Ectodermal cell (in vitro differentiated cells): Measurements from ENCODE around the gene MSTN. TPM values are rescaled to one million over a fixed set of nuclear protein-coding genes. Genes with fewer than 3 reads are reported as not detected.

Source experiments
- H3K27ac ChIP-seq: 2 replicates; pipeline ENCODE4 v1.7.0; 2013; ENCODE audit warnings: mild to moderate bottlenecking, low read depth, low read length; ENCODE audit not compliant: insufficient read depth, poor library complexity, severe bottlenecking
- H3K27me3 ChIP-seq: 2 replicates; pipeline ENCODE4 v1.7.0; 2013; ENCODE audit warnings: mild to moderate bottlenecking, low read length; ENCODE audit not compliant: insufficient read depth, control insufficient read depth, poor library complexity, severe bottlenecking
- H3K36me3 ChIP-seq: one replicate; pipeline ENCODE4 v1.7.0; 2013; ENCODE audit warnings: low read length; ENCODE audit not compliant: control insufficient read depth, insufficient read depth
- H3K4me1 ChIP-seq: one replicate; pipeline ENCODE4 v1.7.0; 2013; ENCODE audit warnings: low read length; ENCODE audit not compliant: control insufficient read depth, insufficient read depth
- H3K4me3 ChIP-seq: 2 replicates; pipeline ENCODE4 v1.7.0; 2013; ENCODE audit warnings: low read depth, low read length, control low read depth; ENCODE audit not compliant: insufficient read depth
- H3K9me3 ChIP-seq: 2 replicates; pipeline ENCODE4 v1.7.0; 2013; ENCODE audit warnings: mild to moderate bottlenecking, low read length, moderate library complexity; ENCODE audit not compliant: control insufficient read depth
- WGBS, 2 experiments: methylation state at CpG; one replicate each; pipeline ENCODE4 v1.1.7; 2013; ENCODE audit warnings: missing lambda C conversion rate in 2 of 2; 5-methylcytosine and 5-hydroxymethylcytosine counted together
- polyA plus RNA-seq, 4 experiments: library from polyadenylated mRNA; stranded (reverse); fragments of 50-300 nt; gene quantifications; one replicate each; pipeline ENCODE4 v1.2.3, GENCODE V29; 2013

MSTN gene
- 0.19 TPM for polyA plus RNA-seq (2013, experiment 1 of 4)
- polyA plus RNA-seq (2013, experiment 2 of 4): 0.21 TPM
- 0.32 TPM for polyA plus RNA-seq (2013, experiment 3 of 4)
- polyA plus RNA-seq (2013, experiment 4 of 4): 0.57 TPM

DNA sequence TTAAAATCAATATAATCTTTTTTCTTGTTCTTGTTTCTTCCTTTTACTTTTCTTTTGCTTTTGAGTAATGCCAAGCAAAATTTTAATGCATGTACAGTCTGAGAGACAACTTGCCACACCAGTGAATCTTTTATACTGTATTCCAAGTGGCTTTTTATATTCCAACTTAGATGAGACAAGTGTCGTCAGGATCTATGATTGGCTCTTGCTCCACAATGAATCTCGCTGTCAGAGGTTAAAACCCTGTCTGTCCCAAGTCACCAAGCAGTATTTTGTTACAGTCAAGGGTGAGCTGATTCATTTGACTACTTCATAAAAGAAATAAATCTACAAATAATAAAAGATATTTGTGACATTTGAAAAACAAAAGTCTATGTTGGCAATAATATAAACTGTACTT lies at the start of gene MSTN:
Gene MSTN, minus strand, starts transcription at position 129 of the 400 bp plus-strand sequence. CDS start 133 bp downstream, outside the sequence.
- H3K4me1 ChIP-seq: no peaks in the 10 kb centered on the region
- H3K27ac ChIP-seq: no peak within 1 kb of the TSS
- no peaks in the 10 kb centered on the region for H3K27me3 ChIP-seq
- no peaks in the 10 kb centered on the region for H3K36me3 ChIP-seq
- no peak within 1 kb of the TSS for H3K4me3 ChIP-seq
- WGBS, 2 experiments: 80 to 90% methylated on average over 2 of the region's 2 CpGs
- H3K9me3 ChIP-seq: no peaks in the 10 kb centered on the region

DNA sequence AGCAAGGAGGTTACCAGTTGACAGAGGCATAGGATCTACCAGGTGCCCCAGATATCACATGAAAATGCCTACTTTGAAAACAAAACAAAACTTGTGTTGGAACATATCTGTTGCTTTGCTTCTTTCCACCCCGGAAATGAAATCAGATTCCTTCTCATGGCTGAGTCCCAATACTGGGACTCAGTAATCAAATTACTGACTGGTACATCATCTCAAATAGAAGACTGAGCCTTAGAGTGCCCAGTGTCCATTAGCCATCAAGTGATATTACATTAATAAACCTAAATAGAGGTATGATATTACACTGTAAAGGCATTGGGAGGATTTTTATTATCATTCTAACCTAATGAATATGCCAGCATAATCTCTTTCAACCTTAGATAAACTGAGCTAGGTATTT lies 48.6 kb upstream of the MSTN start:
- no peak overlapping the region for H3K4me3 ChIP-seq
- H3K27ac ChIP-seq: no peak overlapping the region
- no peaks in the 10 kb centered on the region for H3K36me3 ChIP-seq
- no peaks in the 10 kb centered on the region for H3K4me1 ChIP-seq
- 92 to 95% methylated on average over 1 of the region's 1 CpG for WGBS, 2 experiments
- H3K9me3 ChIP-seq: no peaks in the 10 kb centered on the region
- no peaks in the 10 kb centered on the region for H3K27me3 ChIP-seq

DNA sequence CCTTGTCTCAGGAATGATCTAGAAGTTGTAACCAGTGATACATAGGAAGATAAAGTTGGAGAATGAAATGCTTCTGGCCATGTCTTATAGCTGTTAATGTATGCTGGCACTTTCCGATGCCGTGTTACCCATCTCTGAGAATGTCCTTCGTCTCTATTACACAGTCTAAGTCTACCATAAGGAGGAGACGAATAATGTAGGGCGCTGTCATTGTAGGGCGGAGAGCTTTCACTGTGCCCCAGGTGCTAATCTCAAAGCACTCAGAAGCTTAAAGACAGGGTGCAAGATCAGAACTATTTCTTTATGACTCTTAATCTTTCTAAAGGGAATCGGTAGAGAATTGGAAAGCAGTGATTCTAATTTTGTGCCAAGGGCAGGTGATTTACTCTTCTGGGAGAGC lies 48.2 kb upstream of the MSTN start:
- Histone ChIP-seq H3K4me3 (no peak overlapping the region), H3K27ac (no peak overlapping the region), H3K36me3 (no peaks in the 10 kb centered on the region), H3K4me1 (no peaks in the 10 kb centered on the region), H3K9me3 (no peaks in the 10 kb centered on the region), H3K27me3 (no peaks in the 10 kb centered on the region)
- WGBS, 2 experiments: 94 to 95% methylated on average over 7 of the region's 7 CpGs

DNA sequence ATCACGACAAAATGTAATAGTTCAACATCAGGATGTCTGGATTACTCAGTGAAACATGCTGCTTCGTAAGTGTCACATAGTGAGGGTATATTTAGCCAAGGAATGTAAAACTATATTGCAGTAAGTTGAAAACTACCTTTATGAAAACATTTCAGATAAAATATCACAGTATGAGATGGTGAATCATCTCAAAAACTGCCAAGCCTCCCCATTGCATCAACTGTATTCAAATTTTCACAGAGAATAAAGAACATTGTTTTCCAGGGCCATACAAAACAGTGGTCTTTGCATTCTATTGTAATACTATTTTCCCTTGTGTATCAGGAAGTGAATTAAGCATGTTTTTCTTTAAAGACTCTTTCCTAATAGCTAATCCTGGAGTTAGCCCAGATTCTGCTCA lies 47.6 kb upstream of the MSTN start:
- H3K4me1 ChIP-seq: no peaks in the 10 kb centered on the region
- H3K27me3 ChIP-seq: no peaks in the 10 kb centered on the region
- H3K27ac ChIP-seq: no peak overlapping the region
- no peaks in the 10 kb centered on the region for H3K36me3 ChIP-seq
- 82 to 97% methylated on average over 1 to 2 of the region's 2 CpGs for WGBS, 2 experiments
- H3K9me3 ChIP-seq: no peaks in the 10 kb centered on the region
- no peak overlapping the region for H3K4me3 ChIP-seq

DNA sequence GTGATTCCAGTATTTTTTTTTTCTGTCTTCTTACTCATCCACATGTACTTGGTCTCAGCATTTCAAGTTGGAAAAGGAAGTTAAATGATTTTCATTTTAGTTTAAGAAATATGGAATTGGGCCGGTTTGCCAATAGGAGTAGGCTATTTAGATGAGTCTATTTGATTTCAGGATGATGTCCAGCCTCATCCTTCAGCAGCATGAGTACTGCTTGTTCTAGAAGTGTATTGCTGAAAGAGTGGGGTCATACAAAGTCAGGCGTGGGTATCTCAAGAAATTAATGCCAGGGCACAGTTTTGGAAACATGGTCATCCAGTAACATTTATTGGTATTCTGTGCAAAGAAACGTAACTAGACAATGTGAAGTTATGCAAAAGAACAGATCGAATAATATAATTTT lies 44.9 kb upstream of the MSTN start:
- Histone ChIP-seq H3K27me3 (no peaks in the 10 kb centered on the region), H3K36me3 (no peaks in the 10 kb centered on the region), H3K9me3 (no peaks in the 10 kb centered on the region), H3K4me3 (no peak overlapping the region), H3K4me1 (no peaks in the 10 kb centered on the region), H3K27ac (no peak overlapping the region)
- 69 to 85% methylated on average over 2 to 4 of the region's 4 CpGs for WGBS, 2 experiments

DNA sequence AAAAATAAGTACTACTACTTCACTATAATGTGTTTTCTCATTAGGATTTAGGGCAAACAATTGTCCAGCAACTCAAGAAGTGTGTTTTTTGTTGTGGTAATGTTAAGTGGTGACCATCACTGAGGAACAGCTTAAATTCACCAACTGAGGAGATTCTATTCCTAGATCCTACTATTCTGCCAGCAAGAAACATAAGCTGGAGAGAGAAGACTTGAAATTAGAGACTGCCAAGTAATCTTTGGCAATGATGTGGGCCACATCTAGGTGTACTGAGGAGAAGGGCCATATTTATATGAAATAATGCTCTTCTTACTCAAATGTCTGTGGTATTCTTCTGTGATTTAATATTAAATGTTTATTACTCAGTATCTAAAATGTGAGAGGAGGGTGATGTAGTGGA lies 44.3 kb upstream of the MSTN start:
- Histone ChIP-seq H3K4me3 (no peak overlapping the region), H3K4me1 (no peaks in the 10 kb centered on the region), H3K9me3 (no peaks in the 10 kb centered on the region), H3K27me3 (no peaks in the 10 kb centered on the region), H3K27ac (no peak overlapping the region), H3K36me3 (no peaks in the 10 kb centered on the region)

DNA sequence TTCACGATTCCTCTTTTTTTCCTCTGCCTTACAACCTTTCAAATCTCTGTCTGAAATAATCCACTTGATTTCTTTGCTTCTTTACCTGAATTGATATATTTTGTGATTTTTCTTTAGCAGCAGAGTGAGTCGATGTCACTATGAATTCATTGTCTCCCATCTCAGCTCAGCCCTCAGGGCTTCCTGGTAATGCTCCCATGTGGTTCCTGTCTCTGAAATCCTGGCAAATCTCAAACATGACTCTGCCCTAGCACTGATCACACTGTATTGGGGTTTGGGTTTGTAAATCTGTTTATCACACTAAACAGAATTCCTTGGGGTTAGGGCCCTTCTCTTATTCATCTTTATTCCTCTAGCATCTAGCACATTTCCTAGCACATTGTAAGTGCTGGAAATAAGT lies 43.0 kb upstream of the MSTN start:
- Histone ChIP-seq H3K27me3 (no peaks in the 10 kb centered on the region), H3K4me1 (no peaks in the 10 kb centered on the region), H3K36me3 (no peaks in the 10 kb centered on the region), H3K4me3 (no peak overlapping the region), H3K9me3 (no peaks in the 10 kb centered on the region), H3K27ac (no peak overlapping the region)
- WGBS, 2 experiments: 91 to 96% methylated on average over 2 of the region's 2 CpGs

DNA sequence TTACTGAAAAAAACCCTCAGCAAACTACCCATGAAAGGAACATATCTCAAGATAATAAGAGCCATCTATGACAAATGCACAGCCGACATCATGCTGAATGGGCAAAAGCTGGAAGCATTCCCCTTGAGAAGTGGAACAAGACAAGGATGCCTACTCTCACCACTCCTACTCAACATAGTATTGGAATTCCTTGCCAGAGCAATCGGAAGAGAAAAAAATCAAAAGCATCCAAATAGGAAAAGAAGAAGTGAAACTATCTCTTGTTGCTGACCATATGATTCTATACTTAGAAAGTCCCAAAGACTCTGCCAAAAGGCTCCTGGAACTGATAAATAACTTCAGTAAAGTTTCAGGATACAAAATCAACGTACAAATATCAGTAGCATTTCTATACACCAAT lies 40.6 kb upstream of the MSTN start:
- Histone ChIP-seq H3K9me3 (no peaks in the 10 kb centered on the region), H3K4me1 (no peaks in the 10 kb centered on the region), H3K27me3 (no peaks in the 10 kb centered on the region), H3K36me3 (no peaks in the 10 kb centered on the region), H3K4me3 (no peak overlapping the region), H3K27ac (no peak overlapping the region)
- WGBS, 2 experiments: 90 to 91% methylated on average over 3 of the region's 3 CpGs

DNA sequence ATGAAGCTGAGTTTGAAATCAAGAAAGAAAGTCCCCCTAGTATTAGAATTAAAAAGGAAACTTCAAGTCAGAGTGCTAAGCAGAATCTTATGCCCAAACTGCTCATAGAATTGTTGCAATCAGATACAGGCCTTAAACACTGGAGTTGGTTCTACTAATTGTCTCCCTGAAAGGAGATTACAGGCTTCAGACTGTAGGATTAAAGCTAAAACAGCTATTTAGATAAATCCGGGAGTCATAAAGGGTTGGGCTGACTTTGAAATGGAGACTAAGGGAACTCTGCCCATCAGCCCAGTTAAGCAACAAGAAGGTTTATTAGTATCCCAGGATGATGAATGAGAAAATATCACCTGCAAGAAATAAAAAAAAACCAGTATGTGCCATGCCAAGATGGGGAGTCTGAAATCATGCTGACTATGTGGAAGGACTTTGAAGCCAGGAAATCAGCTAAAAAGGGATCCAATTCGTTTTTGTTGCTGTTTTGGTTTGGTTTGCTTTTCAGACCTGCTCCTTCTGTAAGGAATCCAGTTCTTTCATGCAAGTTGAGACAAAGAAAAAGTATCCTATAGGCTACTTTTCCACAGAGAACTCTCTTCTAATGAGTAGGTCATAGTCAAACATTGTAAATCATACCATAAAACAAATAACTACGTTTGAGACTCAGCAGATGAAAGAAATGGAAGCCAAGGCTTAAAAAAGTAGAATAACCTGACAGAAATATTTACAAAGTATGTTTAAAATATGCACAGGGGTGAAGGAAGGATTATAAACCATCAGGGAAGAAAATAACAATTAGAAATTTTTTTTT lies 37.6 kb upstream of the MSTN start:
- H3K4me1 ChIP-seq: no peaks in the 10 kb centered on the region
- H3K27me3 ChIP-seq: no peaks in the 10 kb centered on the region

DNA sequence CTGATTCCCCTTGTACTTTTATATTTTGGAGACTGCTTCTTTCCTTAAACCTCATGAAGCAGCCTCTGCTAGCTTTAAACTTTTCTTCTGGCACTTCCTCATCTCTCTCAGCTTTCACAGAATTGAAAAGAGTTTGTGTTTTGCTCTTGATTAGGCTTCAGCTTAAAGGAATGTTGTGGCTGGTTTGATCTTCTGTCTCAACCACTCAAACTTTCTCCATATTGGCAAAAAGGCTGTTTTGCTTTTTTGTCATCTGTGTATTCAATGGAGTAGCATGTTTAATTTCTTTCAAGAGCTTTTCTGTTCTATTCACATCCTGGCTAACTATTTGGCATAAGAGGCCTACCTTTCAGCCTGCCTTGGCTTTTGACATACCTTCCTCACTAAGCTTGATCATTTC lies 36.3 kb upstream of the MSTN start:
- no peaks in the 10 kb centered on the region for H3K9me3 ChIP-seq
- no peaks in the 10 kb centered on the region for H3K36me3 ChIP-seq
- H3K27me3 ChIP-seq: no peaks in the 10 kb centered on the region
- H3K4me3 ChIP-seq: no peak overlapping the region
- H3K4me1 ChIP-seq: peaks cover 5% of the 10 kb centered on the region
- no peak overlapping the region for H3K27ac ChIP-seq

More for the DNA sequence above, 37.6 kb upstream of the MSTN start:
- Histone ChIP-seq H3K27ac (no peak overlapping the region), H3K36me3 (no peaks in the 10 kb centered on the region), H3K9me3 (no peaks in the 10 kb centered on the region), H3K4me3 (no peak overlapping the region)
- WGBS, 2 experiments: 76 to 94% methylated on average over 2 to 3 of the region's 3 CpGs
